ENCODE data around the gene SGIP1.
"Not testable (repeated sequence)": the region's sequence is repeated elsewhere in the genome, so short reads cannot be mapped to it uniquely, and the experiment has no call there.

The SGIP1 gene

GRCh38 chr1:66770240-66770639, 236.3 kb downstream of the SGIP1 start:
- no peak for DNase-seq

GRCh38 chr1:66770694-66771093, 236.7 kb downstream of the SGIP1 start:
- DNase-seq, result no peak

GRCh38 chr1:66773227-66773626, 239.3 kb downstream of the SGIP1 start:
- DNase-seq, result no peak

GRCh38 chr1:66774438-66774837, 240.5 kb downstream of the SGIP1 start:
- DNase-seq, result no peak

- DNase-seq, result no peak
Measured at GRCh38 chr1:66775646-66776045, 241.7 kb downstream of the SGIP1 start.

- DNase-seq, result no peak
Measured at GRCh38 chr1:66777831-66778230, 243.9 kb downstream of the SGIP1 start.

GRCh38 chr1:66778266-66778665, 244.3 kb downstream of the SGIP1 start:
- no peak for DNase-seq

GRCh38 chr1:66778969-66779368, 245.0 kb downstream of the SGIP1 start:
- no peak for DNase-seq

- DNase-seq, result no peak
Measured at GRCh38 chr1:66779475-66780078, 245.6 kb downstream of the SGIP1 start.

- DNase-seq, result not testable (repeated sequence)
Measured at GRCh38 chr1:66785800-66786199, 251.8 kb downstream of the SGIP1 start.

GRCh38 chr1:66787641-66788040, 253.7 kb downstream of the SGIP1 start:
- DNase-seq, result no peak

- DNase-seq, result no peak
Measured at GRCh38 chr1:66788231-66788939, 254.4 kb downstream of the SGIP1 start.

GRCh38 chr1:66791621-66792610, 258.0 kb downstream of the SGIP1 start:
- no peak for DNase-seq

GRCh38 chr1:66795839-66796238, 261.9 kb downstream of the SGIP1 start:
- DNase-seq, result not testable (repeated sequence)

Measured in T1000 (cell line).